GM12873 (cell line): Measurements from ENCODE around the gene TECTB.

ENCODE experiments used
- TF ChIP-seq, protein P1 (sequence below): IDR thresholded peaks from 2 replicates; pipeline ENCODE4 v1.5.1; 2012; ENCODE audit warnings: low read depth, mild to moderate bottlenecking, moderate library complexity, low read length, control low read depth; ENCODE audit not compliant: insufficient read depth; ENCODE audit errors: missing control alignments

TECTB gene

GRCh38 chr10:112286837-112287818, 3.9 kb downstream of the TECTB start:
- TF ChIP-seq, protein P1, sequence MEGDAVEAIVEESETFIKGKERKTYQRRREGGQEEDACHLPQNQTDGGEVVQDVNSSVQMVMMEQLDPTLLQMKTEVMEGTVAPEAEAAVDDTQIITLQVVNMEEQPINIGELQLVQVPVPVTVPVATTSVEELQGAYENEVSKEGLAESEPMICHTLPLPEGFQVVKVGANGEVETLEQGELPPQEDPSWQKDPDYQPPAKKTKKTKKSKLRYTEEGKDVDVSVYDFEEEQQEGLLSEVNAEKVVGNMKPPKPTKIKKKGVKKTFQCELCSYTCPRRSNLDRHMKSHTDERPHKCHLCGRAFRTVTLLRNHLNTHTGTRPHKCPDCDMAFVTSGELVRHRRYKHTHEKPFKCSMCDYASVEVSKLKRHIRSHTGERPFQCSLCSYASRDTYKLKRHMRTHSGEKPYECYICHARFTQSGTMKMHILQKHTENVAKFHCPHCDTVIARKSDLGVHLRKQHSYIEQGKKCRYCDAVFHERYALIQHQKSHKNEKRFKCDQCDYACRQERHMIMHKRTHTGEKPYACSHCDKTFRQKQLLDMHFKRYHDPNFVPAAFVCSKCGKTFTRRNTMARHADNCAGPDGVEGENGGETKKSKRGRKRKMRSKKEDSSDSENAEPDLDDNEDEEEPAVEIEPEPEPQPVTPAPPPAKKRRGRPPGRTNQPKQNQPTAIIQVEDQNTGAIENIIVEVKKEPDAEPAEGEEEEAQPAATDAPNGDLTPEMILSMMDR = no peak

- TF ChIP-seq, protein P1 = no peak
Measured at GRCh38 chr10:112287844-112288243, 4.6 kb downstream of the TECTB start.

GRCh38 chr10:112288486-112288885, 5.3 kb downstream of the TECTB start:
- TF ChIP-seq, protein P1 = no peak

- TF ChIP-seq, protein P1 = no peak
Measured at GRCh38 chr10:112289373-112290053, 6.3 kb downstream of the TECTB start.

- TF ChIP-seq, protein P1 = no peak
Measured at GRCh38 chr10:112290054-112290373, 6.8 kb downstream of the TECTB start.

DNA sequence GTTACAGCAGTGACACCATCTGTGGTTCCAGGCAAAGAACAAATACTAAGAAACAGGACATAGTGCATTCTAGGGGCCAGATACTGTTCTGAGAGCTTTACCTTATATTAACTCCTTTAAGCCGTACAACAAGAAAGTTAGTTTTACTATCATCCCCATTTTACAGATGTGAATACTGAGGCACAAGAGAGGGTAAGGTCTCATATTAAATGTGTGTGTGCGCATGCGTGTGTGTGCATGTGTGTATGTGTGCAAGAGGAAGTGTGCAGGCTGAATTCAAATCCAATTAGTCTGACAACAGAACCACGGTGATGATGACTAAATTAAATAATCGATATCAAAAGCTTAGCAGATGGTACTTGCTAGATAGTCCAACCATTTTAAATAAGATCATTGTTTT, 11.0 kb downstream of the TECTB start:
- TF ChIP-seq, protein P1 = no peak

- TF ChIP-seq, protein P1 = no peak
Measured at GRCh38 chr10:112295853-112296830, 12.9 kb downstream of the TECTB start.
